ENCODE results near the gene IBTK. TPM values are rescaled to one million over a fixed set of nuclear protein-coding genes. Genes with fewer than 3 reads are reported as not detected.
"Not testable (repeated sequence)": the region's sequence is repeated elsewhere in the genome, so short reads cannot be mapped to it uniquely, and the experiment has no call there.

The IBTK gene
- total and polyA plus RNA-seq, 4 donors, result 32.0 to 83.6 (median 40.7) TPM

DNA sequence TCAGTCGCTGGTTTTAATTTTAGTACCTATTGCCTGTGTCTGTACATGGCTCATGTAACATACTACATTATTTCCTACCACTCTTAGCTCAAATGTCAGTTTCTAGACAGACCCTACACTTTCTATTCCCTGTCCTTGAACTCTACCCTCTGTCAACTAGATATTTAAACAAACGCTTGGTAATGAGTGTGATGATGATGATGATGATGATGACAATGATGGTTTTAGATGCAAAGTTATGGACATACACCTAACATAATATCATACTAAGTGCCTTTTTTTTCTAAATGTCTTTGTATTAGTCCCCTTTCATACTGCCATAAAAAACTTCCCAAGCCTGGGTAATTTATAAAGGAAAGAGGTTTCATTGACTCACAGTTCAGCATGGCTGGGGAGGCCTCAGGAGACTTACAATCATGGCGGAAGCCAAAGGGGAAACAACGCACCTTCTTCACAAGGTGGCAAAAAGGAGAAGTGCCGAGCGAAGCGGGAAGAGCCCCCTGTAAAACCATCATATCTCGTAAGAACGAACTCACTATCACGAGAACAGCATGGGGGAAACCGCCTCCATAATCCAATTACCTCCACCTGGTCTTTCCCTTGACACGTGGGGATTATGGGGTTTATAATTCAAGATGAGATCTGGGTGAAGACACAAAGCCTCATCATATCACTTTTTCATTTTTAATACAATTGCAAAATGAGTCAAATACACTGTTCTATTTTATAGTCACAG is 87.1 kb downstream of the IBTK start:
- Histone ChIP-seq H3K4me3 (ENCODE audit: low read depth, low read length) (no peak overlapping the region), H3K4me1 (ENCODE audit: control insufficient read depth, insufficient read depth, low read length) (no peaks in the 10 kb centered on the region), H3K9me3 (ENCODE audit: control insufficient read depth, insufficient read depth, low read length) (no peaks in the 10 kb centered on the region), H3K27ac (ENCODE audit: low read depth, low read length) (no peak overlapping the region), H3K36me3 (ENCODE audit: control insufficient read depth, insufficient read depth, low read length) (no peaks in the 10 kb centered on the region), H3K27me3 (ENCODE audit: control insufficient read depth, insufficient read depth, low read length) (no peaks in the 10 kb centered on the region)
- 100% methylated on average over 1 of the region's 12 CpGs for WGBS (ENCODE audit: insufficient coverage)
- no peak for DNase-seq (ENCODE audit: low read depth in 4 of 6, low spot score in 6 of 6)

DNA sequence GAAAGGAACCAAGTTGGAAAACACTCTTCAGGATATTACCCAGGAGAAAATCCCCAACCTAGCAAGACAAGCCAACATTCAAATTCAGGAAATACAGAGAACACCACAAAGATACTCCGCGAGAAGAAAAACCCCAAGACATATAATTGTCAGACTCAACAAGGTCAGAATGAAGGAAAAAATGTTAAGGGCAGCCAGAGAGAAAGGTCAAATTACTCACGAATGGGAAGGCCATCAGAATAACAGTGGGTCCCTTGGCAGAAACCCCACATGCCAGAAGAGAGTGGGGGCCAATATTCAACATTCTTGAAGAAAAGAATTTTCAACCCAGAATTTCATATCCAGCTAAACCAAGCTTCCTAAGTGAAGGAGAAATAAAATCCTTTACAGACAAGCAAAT is 94.8 kb downstream of the IBTK start:
- H3K27ac ChIP-seq (ENCODE audit: low read depth, low read length); DNase-seq (ENCODE audit: low read depth in 4 of 6, low spot score in 6 of 6); H3K27me3 ChIP-seq (ENCODE audit: control insufficient read depth, insufficient read depth, low read length); H3K4me3 ChIP-seq (ENCODE audit: low read depth, low read length); H3K4me1 ChIP-seq (ENCODE audit: control insufficient read depth, insufficient read depth, low read length); H3K36me3 ChIP-seq (ENCODE audit: control insufficient read depth, insufficient read depth, low read length); H3K9me3 ChIP-seq (ENCODE audit: control insufficient read depth, insufficient read depth, low read length): not testable (repeated sequence)
- no CpG with 5 or more reads among the region's 3 CpGs for WGBS (ENCODE audit: insufficient coverage)

DNA sequence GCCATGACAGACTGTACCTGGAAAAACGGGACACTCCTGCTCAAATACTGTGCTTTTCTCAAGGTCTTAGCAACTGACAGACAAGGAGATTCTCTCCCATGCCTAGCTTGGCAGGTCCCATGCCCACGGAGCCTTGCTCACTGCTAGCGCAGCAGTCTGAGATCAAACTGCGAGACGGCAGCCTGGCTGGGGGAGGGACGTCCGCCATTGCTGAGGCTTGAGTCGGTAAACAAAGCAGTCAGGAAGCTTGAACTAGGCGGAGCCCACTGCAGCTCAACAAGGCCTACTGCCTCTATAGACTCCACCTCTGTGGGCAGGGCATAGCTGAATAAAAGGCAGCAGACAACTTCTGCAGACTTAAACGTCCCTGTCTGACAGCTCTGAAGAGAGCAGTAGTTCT is 96.4 kb downstream of the IBTK start:
- not testable (repeated sequence) for H3K4me3 ChIP-seq (ENCODE audit: low read depth, low read length); H3K4me1 ChIP-seq (ENCODE audit: control insufficient read depth, insufficient read depth, low read length); H3K9me3 ChIP-seq (ENCODE audit: control insufficient read depth, insufficient read depth, low read length); H3K27ac ChIP-seq (ENCODE audit: low read depth, low read length); H3K36me3 ChIP-seq (ENCODE audit: control insufficient read depth, insufficient read depth, low read length); H3K27me3 ChIP-seq (ENCODE audit: control insufficient read depth, insufficient read depth, low read length); DNase-seq (ENCODE audit: low read depth in 4 of 6, low spot score in 6 of 6)
- WGBS (ENCODE audit: insufficient coverage), result 95% methylated on average over 9 of the region's 10 CpGs

DNA sequence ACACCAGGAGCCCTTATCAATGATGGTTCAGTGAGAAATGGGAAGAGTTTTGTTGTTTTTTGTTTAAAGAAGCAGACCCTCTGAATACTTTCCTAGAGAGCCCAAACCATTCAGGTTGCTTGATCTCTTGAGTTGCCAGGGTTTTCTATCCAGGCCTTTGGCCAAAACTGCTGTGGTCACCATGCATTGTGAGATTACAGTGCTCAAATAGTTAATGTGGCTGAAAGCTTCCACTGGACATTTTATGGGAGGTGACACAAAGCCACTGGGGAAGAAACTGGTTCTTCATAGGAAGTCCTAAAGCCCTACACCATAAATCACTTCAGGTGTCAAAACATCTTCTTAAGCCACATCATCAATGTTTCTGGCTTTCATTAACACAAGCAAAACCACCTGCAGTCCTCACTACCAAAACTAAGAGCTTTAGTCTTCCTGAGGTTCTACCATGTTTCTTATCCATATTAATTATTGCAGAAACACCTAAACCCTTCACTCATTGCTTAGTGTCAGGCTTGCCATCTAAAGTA is 101.6 kb downstream of the IBTK start:
- Histone ChIP-seq H3K27ac (ENCODE audit: low read depth, low read length) (no peak overlapping the region), H3K4me3 (ENCODE audit: low read depth, low read length) (no peak overlapping the region), H3K9me3 (ENCODE audit: control insufficient read depth, insufficient read depth, low read length) (no peaks in the 10 kb centered on the region), H3K27me3 (ENCODE audit: control insufficient read depth, insufficient read depth, low read length) (no peaks in the 10 kb centered on the region), H3K36me3 (ENCODE audit: control insufficient read depth, insufficient read depth, low read length) (no peaks in the 10 kb centered on the region), H3K4me1 (ENCODE audit: control insufficient read depth, insufficient read depth, low read length) (no peaks in the 10 kb centered on the region)
- no peak for DNase-seq (ENCODE audit: low read depth in 4 of 6, low spot score in 6 of 6)

DNA sequence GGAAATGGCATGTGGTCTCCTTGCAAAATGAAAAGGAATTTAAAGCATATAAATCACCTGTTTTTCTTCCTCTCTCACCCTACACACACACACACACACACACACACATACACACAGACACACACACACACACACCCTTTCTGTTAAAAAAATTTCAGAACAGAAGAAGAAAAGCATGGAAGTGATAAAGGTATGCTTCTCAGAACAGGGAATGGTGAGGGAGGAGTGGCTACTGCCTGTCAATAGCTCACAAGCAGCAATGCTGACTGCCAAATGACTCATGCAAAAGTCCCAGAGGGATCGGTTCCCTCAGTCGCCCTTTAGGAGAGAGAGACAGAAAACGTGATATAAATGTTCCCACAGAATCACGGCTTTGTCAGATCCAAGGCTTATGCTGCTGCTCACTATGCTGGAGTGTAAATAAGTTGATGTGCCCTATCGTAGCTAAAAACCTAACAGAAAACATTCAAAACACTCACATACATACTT is 102.6 kb downstream of the IBTK start:
- no peak overlapping the region for H3K4me3 ChIP-seq (ENCODE audit: low read depth, low read length)
- no peaks in the 10 kb centered on the region for H3K9me3 ChIP-seq (ENCODE audit: control insufficient read depth, insufficient read depth, low read length)
- WGBS (ENCODE audit: insufficient coverage), result 0% methylated on average over 1 of the region's 5 CpGs
- H3K27ac ChIP-seq (ENCODE audit: low read depth, low read length), result peak overlapping the region; percentile 12
- no peaks in the 10 kb centered on the region for H3K36me3 ChIP-seq (ENCODE audit: control insufficient read depth, insufficient read depth, low read length)
- DNase-seq (ENCODE audit: low read depth in 4 of 6, low spot score in 6 of 6), result peak in 3 of 6 donors; percentile 7 to 82 (median 49)
- no peaks in the 10 kb centered on the region for H3K4me1 ChIP-seq (ENCODE audit: control insufficient read depth, insufficient read depth, low read length)
- no peaks in the 10 kb centered on the region for H3K27me3 ChIP-seq (ENCODE audit: control insufficient read depth, insufficient read depth, low read length)

DNA sequence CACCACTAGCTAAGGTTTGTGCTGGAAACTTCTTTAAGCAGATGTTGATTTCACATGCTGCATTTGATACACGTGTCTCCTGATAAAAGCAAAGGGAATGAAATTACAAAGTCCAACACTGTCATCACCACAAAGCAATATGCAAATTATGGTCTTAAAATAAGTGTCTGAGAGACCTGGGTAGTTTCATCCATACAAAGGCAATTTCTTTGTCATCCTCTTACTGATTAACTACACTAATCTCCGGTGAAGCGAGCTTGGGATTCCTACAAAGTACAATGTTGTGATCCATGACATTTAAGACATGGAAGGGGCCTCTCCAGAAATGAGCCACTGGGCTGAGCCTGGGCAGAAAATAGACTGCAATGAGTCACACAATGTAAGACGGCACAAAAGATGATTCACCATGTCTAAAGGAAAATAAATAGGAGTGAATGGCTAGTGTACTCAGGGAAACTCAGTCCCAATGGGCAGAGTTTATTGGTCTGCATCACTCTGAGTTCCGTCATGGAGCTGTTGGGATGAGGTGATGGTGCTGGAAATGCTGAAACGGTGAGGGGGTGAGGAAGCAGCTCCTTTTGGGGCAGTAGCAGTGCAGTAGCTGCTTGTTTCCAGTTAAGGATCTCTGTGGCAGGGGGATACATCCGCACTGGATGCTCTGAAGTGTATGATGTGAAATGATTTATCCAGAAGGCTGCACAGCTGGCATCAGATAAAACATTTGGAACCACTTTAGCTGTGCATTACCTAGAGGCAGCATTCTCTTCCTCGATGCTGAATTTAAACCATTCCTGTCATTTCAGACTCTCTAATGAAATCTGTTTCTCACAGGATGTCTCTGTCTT is 103.3 kb downstream of the IBTK start:
- no peaks in the 10 kb centered on the region for H3K27me3 ChIP-seq (ENCODE audit: control insufficient read depth, insufficient read depth, low read length)
- H3K27ac ChIP-seq (ENCODE audit: low read depth, low read length), result no peak overlapping the region
- no peaks in the 10 kb centered on the region for H3K9me3 ChIP-seq (ENCODE audit: control insufficient read depth, insufficient read depth, low read length)
- 19% methylated on average over 5 of the region's 8 CpGs for WGBS (ENCODE audit: insufficient coverage)
- no peak overlapping the region for H3K4me3 ChIP-seq (ENCODE audit: low read depth, low read length)
- peak in 3 of 6 donors; percentile 17 to 87 (median 20) for DNase-seq (ENCODE audit: low read depth in 4 of 6, low spot score in 6 of 6)
- H3K4me1 ChIP-seq (ENCODE audit: control insufficient read depth, insufficient read depth, low read length), result no peaks in the 10 kb centered on the region
- no peaks in the 10 kb centered on the region for H3K36me3 ChIP-seq (ENCODE audit: control insufficient read depth, insufficient read depth, low read length)

DNA sequence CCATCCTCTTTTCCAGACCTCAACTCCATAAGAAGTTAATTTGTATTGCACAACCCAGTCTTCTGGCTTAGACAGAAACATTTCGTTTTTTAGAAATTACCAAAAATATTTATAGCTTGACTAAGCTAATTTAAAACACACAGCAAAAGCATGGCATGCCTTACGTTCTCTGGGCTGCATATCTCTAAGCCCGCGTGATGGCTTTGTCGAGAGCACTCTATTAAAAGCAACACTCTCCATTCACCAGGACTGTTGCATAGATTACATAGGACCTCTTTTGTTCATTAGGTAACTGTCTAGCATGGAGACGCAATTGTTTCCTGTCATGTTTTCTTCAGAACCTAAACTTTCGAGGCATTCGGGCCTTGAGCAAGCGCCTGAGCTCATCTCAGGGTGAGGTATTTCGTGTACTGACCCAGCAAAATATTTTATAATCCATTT is 104.5 kb downstream of the IBTK start:
- no peak for DNase-seq (ENCODE audit: low read depth in 4 of 6, low spot score in 6 of 6)
- no peaks in the 10 kb centered on the region for H3K36me3 ChIP-seq (ENCODE audit: control insufficient read depth, insufficient read depth, low read length)
- 93% methylated on average over 5 of the region's 10 CpGs for WGBS (ENCODE audit: insufficient coverage)
- no peaks in the 10 kb centered on the region for H3K4me1 ChIP-seq (ENCODE audit: control insufficient read depth, insufficient read depth, low read length)
- no peak overlapping the region for H3K27ac ChIP-seq (ENCODE audit: low read depth, low read length)
- no peaks in the 10 kb centered on the region for H3K9me3 ChIP-seq (ENCODE audit: control insufficient read depth, insufficient read depth, low read length)
- no peak overlapping the region for H3K4me3 ChIP-seq (ENCODE audit: low read depth, low read length)
- no peaks in the 10 kb centered on the region for H3K27me3 ChIP-seq (ENCODE audit: control insufficient read depth, insufficient read depth, low read length)

DNA sequence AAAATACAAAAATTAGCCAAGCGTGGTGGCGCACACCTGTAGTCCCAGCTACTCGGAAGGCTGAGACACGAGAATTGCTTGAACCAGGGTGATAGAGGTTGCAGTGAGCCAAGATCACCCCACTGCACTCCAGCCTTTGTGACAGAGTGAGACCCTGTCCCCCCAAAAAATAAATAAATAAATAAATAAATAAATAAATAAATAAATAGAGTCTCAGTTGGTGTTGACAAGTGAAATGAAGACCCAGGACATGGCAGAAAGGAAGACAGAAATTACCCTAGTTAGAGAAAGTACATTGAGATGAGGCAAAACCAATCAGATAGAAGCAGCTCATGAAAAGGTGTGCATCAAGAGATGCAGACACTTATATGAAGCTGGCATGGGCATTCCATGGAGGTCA is 105.0 kb downstream of the IBTK start:
- no peak for DNase-seq (ENCODE audit: low read depth in 4 of 6, low spot score in 6 of 6)
- H3K4me1 ChIP-seq (ENCODE audit: control insufficient read depth, insufficient read depth, low read length), result no peaks in the 10 kb centered on the region
- no peaks in the 10 kb centered on the region for H3K36me3 ChIP-seq (ENCODE audit: control insufficient read depth, insufficient read depth, low read length)
- H3K9me3 ChIP-seq (ENCODE audit: control insufficient read depth, insufficient read depth, low read length), result no peaks in the 10 kb centered on the region
- no peak overlapping the region for H3K27ac ChIP-seq (ENCODE audit: low read depth, low read length)
- H3K27me3 ChIP-seq (ENCODE audit: control insufficient read depth, insufficient read depth, low read length), result no peaks in the 10 kb centered on the region
- no CpG with 5 or more reads among the region's 4 CpGs for WGBS (ENCODE audit: insufficient coverage)
- H3K4me3 ChIP-seq (ENCODE audit: low read depth, low read length), result no peak overlapping the region

DNA sequence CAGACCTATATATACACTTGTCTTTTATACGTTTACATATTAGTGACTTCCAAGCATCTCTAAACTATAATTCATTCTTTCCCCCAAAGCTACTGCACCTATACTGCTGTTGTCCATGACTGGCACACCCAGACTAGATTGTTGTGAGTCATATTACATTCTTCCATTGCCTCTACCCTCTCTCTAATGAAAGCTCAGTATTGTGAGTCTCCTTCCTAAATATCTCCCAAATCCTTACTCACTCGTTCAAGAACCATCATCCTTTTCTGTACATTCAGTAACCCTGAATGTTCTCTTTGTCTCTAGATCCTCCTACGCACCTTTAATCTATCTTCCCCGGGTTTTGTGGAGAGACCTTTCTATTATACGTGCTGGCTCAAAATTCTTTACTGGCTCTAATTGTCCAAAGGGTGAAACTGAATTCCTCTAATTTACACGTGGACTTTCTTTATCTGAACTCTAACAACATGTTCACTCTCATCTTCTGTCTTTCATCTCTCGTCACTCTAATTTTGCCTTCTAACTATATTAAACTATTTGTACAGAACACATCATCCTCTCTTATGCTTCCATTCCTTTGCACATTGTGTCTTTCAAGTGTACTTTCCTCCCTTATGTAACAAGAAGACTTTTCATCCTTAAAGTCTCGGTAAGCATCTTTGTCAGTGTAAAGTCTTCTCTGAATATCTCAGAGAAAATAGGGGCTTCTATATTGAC is 109.3 kb downstream of the IBTK start:
- no peaks in the 10 kb centered on the region for H3K36me3 ChIP-seq (ENCODE audit: control insufficient read depth, insufficient read depth, low read length)
- H3K27ac ChIP-seq (ENCODE audit: low read depth, low read length), result no peak overlapping the region
- no peaks in the 10 kb centered on the region for H3K9me3 ChIP-seq (ENCODE audit: control insufficient read depth, insufficient read depth, low read length)
- H3K4me3 ChIP-seq (ENCODE audit: low read depth, low read length), result no peak overlapping the region
- no peaks in the 10 kb centered on the region for H3K27me3 ChIP-seq (ENCODE audit: control insufficient read depth, insufficient read depth, low read length)
- no peaks in the 10 kb centered on the region for H3K4me1 ChIP-seq (ENCODE audit: control insufficient read depth, insufficient read depth, low read length)
- no peak for DNase-seq (ENCODE audit: low read depth in 4 of 6, low spot score in 6 of 6)
- 77% methylated on average over 7 of the region's 8 CpGs for WGBS (ENCODE audit: insufficient coverage)

Data from spinal cord (tissue), 10 donors.